Testis (tissue), 2 donors: ENCODE data around the gene CEP162.

ENCODE experiments used
- CTCF ChIP-seq, 3 experiments: fragments of 450-650 bp in 2 of 3; fragments of 200-600 bp in 1 of 3; sonication (generic) in 1 of 3; IDR thresholded peaks; one replicate each; pipeline ENCODE4 v1.5.1; 2016 to 2019; ENCODE audit warnings: antibody characterized with exemption in 3 of 3, mild to moderate bottlenecking in 2 of 3, moderate library complexity in 1 of 3
- POLR2A ChIP-seq: fragments of 450-650 bp; IDR thresholded peaks from one replicate; pipeline ENCODE4 v1.6.1; 2017; ENCODE audit warnings: antibody characterized with exemption, mild to moderate bottlenecking, moderate library complexity

- TF ChIP-seq CTCF (IDR thresholded peaks at IDR 0.05) = no peak
- TF ChIP-seq POLR2A = no peak
These were observed 140.7 kb downstream of the CEP162 start for GRCh38 chr6:84086545-84087429.
